Left cardiac atrium (tissue), 4 donors: Measurements from ENCODE around the gene SLC25A10. TPM values are rescaled to one million over a fixed set of nuclear protein-coding genes. Genes with fewer than 3 reads are reported as not detected.
A peak's percentile ranks its signal among the peaks of the same experiment; 100 is the strongest.

ENCODE experiments used
- ATAC-seq, 2 donors: fragments of 200-7000 bp; cut with Tn5 transposase; one replicate each; pipeline ENCODE4 v1.9.1; 2020; ENCODE audit warnings: mild to moderate bottlenecking in 2 of 2, moderate library complexity in 2 of 2
- DNase-seq: peaks from one replicate; pipeline ENCODE4 v3.0.0-alpha.2; 2020
- intact Hi-C, 2 donors: fragments of 100-400 bp; cut with DNase I; formaldehyde crosslinking; loops; one replicate each; pipeline versions ENCODE4 v1.14.1 to v1.15.1; 2022 to 2023
- total RNA-seq, 2 donors: library from RNA; stranded (reverse); fragmentation: NEBNext Ultra II Directional; extraction: Animal tissue kit (Norgen Biotek cat#: 25700); gene quantifications; one replicate each; pipeline ENCODE4 v1.2.1, GENCODE V29; 2021
- donor health status: DM: no; HTN: yes; CAD: no.
- donor health status: DM: no; HTN: yes; CAD: no; lungs with severe emphysema.
- donor health status: DM: yes; HTN: yes; CAD: no.
- donor health status: Dilated cardiomyopathy.

The SLC25A10 gene
- total RNA-seq, 2 donors from 2014 or later, result 10.1 to 11.8 TPM

GRCh38 chr17:81702934-81703746, 8.9 kb upstream of the SLC25A10 start, which contains the start of gene MRPL12:
TSS of gene MRPL12 (plus strand) at chr17:81703367. CDS start at chr17:81703502, 135 bp downstream.
- peak; percentile 95 to 96 for ATAC-seq
- intact Hi-C loops, result no loop called here
- DNase-seq, result peak; percentile 96

GRCh38 chr17:81703747-81704654, 8.1 kb upstream of the SLC25A10 start:
- intact Hi-C loops, result no loop called here
- ATAC-seq (no peak), DNase-seq (no peak)

- no peak for DNase-seq
Measured at GRCh38 chr17:81705518-81706231, 6.4 kb upstream of the SLC25A10 start.

GRCh38 chr17:81706232-81706611, 5.9 kb upstream of the SLC25A10 start:
- DNase-seq, result no peak
- no peak for ATAC-seq
- intact Hi-C loops, result no loop called here

More at GRCh38 chr17:81705518-81706231, 6.4 kb upstream of the SLC25A10 start:
- no peak for ATAC-seq
- intact Hi-C loops, result no loop called here

GRCh38 chr17:81706757-81707624, 5.1 kb upstream of the SLC25A10 start:
- ATAC-seq, result no peak
- intact Hi-C loops, result no loop called here
- no peak for DNase-seq

GRCh38 chr17:81707725-81708646, 4.1 kb upstream of the SLC25A10 start:
- intact Hi-C loops, result no loop called here
- ATAC-seq (no peak), DNase-seq (no peak)

GRCh38 chr17:81708739-81709185, 3.3 kb upstream of the SLC25A10 start:
- no peak for DNase-seq
- intact Hi-C loops, result no loop called here
- ATAC-seq, result no peak

- DNase-seq, result no peak
- peak in 1 of 2 donors; percentile 14 for ATAC-seq
- intact Hi-C loops, result no loop called here
Measured at GRCh38 chr17:81710514-81711308, 1.4 kb upstream of the SLC25A10 start.

- DNase-seq (no peak), ATAC-seq (peak; percentile 10 to 32)
- intact Hi-C loops, result no loop called here
Measured at GRCh38 chr17:81712468-81713003, 452 bp downstream of the SLC25A10 start.

- DNase-seq (no peak), ATAC-seq (no peak)
- intact Hi-C loops, result no loop called here
Measured at GRCh38 chr17:81713004-81713555, 996 bp downstream of the SLC25A10 start.

GRCh38 chr17:81713556-81714411, 1.7 kb downstream of the SLC25A10 start:
- no peak for DNase-seq
- ATAC-seq, result peak in 1 of 2 donors; percentile 21
- intact Hi-C loops, result no loop called here

GRCh38 chr17:81714412-81715106, 2.5 kb downstream of the SLC25A10 start:
- ATAC-seq (no peak), DNase-seq (no peak)
- intact Hi-C loops, result no loop called here

GRCh38 chr17:81715107-81715871, 3.2 kb downstream of the SLC25A10 start:
- intact Hi-C loops, result no loop called here
- DNase-seq, result no peak
- ATAC-seq, result no peak
